A549 (cell line): ENCODE results near the gene RARA. TPM values are rescaled to one million over a fixed set of nuclear protein-coding genes. Genes with fewer than 3 reads are reported as not detected.

Experiments used
- ATAC-seq, 2 experiments: fragments of 200-7000 bp in 1 of 2; fragments of >200 bp in 1 of 2; cut with Nextera tagmentation in 1 of 2; cut with Tn5 transposase in 1 of 2; 3 replicates each; pipeline versions ENCODE4 v1.8.0 to v1.9.1; 2018 to 2020; ENCODE audit warnings: mild to moderate bottlenecking in 1 of 2, moderate library complexity in 1 of 2
- CTCF ChIA-PET: fragments of 300-600 bp; sonication (Branson Sonifier 250); formaldehyde crosslinking; extraction: SDS; loops from one replicate; lab custom pipeline; 2021; ENCODE audit warnings: antibody characterized with exemption, inconsistent platforms; lab: Yijun Ruan, JAX
- POLR2A ChIA-PET: fragments of 350-600 bp; formaldehyde crosslinking; extraction: SDS; loops from one replicate; lab custom pipeline; 2021; ENCODE audit warnings: antibody characterized with exemption, inconsistent platforms; lab: Yijun Ruan, JAX
- DNase-seq, 2 experiments: peaks; one replicate each; pipeline versions ENCODE4 v3.0.0 to v3.0.0-alpha.2; 2011 to 2016; ENCODE audit warnings: low read depth in 1 of 2, low spot score in 1 of 2
- FAIRE-seq: peaks from 2 replicates; lab custom pipeline; 2011; peaks lifted over from hg19 to GRCh38; lab: Jason Lieb, UNC
- H3K27ac ChIP-seq, 2 experiments: fragments of >200 bp; sonication (Bioruptor Twin); formaldehyde crosslinking; 3 replicates each; pipeline ENCODE4 v1.5.1; 2016 to 2017
- H3K4me1 ChIP-seq: fragments of >200 bp; sonication (Bioruptor Twin); formaldehyde crosslinking; 3 replicates; pipeline ENCODE4 v1.6.1; 2016
- H3K4me2 ChIP-seq: fragments of >200 bp; sonication (Bioruptor Twin); formaldehyde crosslinking; 3 replicates; pipeline ENCODE4 v1.6.1; 2016
- H3K4me3 ChIP-seq: fragments of >200 bp; sonication (Bioruptor Twin); formaldehyde crosslinking; 3 replicates; pipeline ENCODE4 v1.5.1; 2016
- H3K9me3 ChIP-seq: fragments of >200 bp; sonication (Bioruptor Twin); formaldehyde crosslinking; 3 replicates; pipeline ENCODE4 v1.6.1; 2016
- CBX2 ChIP-seq: fragments of 200-600 bp; sonication (generic); IDR thresholded peaks from 2 replicates; pipeline ENCODE4 v1.6.1; 2016; ENCODE audit warnings: low read depth, mild to moderate bottlenecking, borderline replicate concordance
- CBX8 ChIP-seq: fragments of 200-600 bp; sonication (generic); IDR thresholded peaks from 2 replicates; pipeline ENCODE4 v1.6.1; 2016
- CHD4 ChIP-seq: fragments of 200-600 bp; sonication (generic); IDR thresholded peaks from 2 replicates; pipeline ENCODE4 v1.6.1; 2016; ENCODE audit warnings: antibody characterized with exemption, mild to moderate bottlenecking, borderline replicate concordance
- EHF ChIP-seq: fragments of 250-450 bp; sonication (Bioruptor Pico); IDR thresholded peaks from 2 replicates; pipeline ENCODE4 v1.5.0; 2020; ENCODE audit warnings: mild to moderate bottlenecking
- ELK1 ChIP-seq: fragments of 150-350 bp; IDR thresholded peaks from 2 replicates; pipeline ENCODE4 v1.6.1; 2014; ENCODE audit warnings: low read depth, mild to moderate bottlenecking, low read length
- ESRRA ChIP-seq: fragments of 150-350 bp; IDR thresholded peaks from 2 replicates; pipeline ENCODE4 v1.6.1; 2014; ENCODE audit warnings: mild to moderate bottlenecking, low read length, borderline replicate concordance
- FOSL2 ChIP-seq, 2 experiments: fragments of 450-650 bp in 1 of 2; fragments of >200 bp in 1 of 2; sonication (Bioruptor Twin) in 1 of 2; formaldehyde crosslinking; IDR thresholded peaks; 2 replicates each; pipeline versions ENCODE4 v1.5.0 to v1.6.1; 2016 to 2020; ENCODE audit warnings: mild to moderate bottlenecking in 1 of 2, moderate library complexity in 1 of 2
- FOXS1 ChIP-seq: fragments of 250-450 bp; sonication (Bioruptor Pico); IDR thresholded peaks from 2 replicates; pipeline ENCODE4 v1.5.0; 2020; ENCODE audit warnings: mild to moderate bottlenecking, moderate library complexity
- HES2 ChIP-seq: fragments of >200 bp; sonication (Bioruptor Twin); formaldehyde crosslinking; IDR thresholded peaks from 2 replicates; pipeline ENCODE4 v1.6.1; 2016
- HMGXB4 ChIP-seq: fragments of 250-450 bp; sonication (Bioruptor Pico); IDR thresholded peaks from 2 replicates; pipeline ENCODE4 v1.5.0; 2021; ENCODE audit warnings: mild to moderate bottlenecking, moderate library complexity, borderline replicate concordance
- HOXA7 ChIP-seq: fragments of 250-450 bp; sonication (Bioruptor Pico); IDR thresholded peaks from 2 replicates; pipeline ENCODE4 v1.5.0; 2020; ENCODE audit warnings: mild to moderate bottlenecking, moderate library complexity
- KDM1A ChIP-seq: fragments of 200-600 bp; sonication (generic); IDR thresholded peaks from 2 replicates; pipeline ENCODE4 v1.6.1; 2016; ENCODE audit warnings: low read depth, mild to moderate bottlenecking
- MAX ChIP-seq: IDR thresholded peaks from 2 replicates; pipeline ENCODE4 v1.6.1; 2012
- MYC ChIP-seq: IDR thresholded peaks from 2 replicates; pipeline ENCODE4 v1.6.1; 2012; ENCODE audit warnings: mild to moderate bottlenecking, inconsistent platforms, low read length, improper control_type of control experiment, borderline replicate concordance
- POLR2A ChIP-seq: IDR thresholded peaks from 2 replicates; pipeline ENCODE4 v1.6.1; 2012; ENCODE audit warnings: mild to moderate bottlenecking, low read length
- POLR2AphosphoS2 ChIP-seq: conservative IDR thresholded peaks from 2 replicates; pipeline ENCODE4 v1.6.1; 2012; ENCODE audit warnings: low read length, improper control_type of control experiment, inconsistent platforms
- RCOR1 ChIP-seq: fragments of 150-350 bp; IDR thresholded peaks from 2 replicates; pipeline ENCODE4 v1.6.1; 2014; ENCODE audit warnings: antibody characterized with exemption, low read length, low read depth
- RFX5 ChIP-seq: fragments of 450-650 bp; IDR thresholded peaks from 2 replicates; pipeline ENCODE4 v1.7.1; 2014; ENCODE audit warnings: antibody characterized with exemption, mild to moderate bottlenecking, moderate library complexity
- SREBF2 ChIP-seq: fragments of 450-650 bp; IDR thresholded peaks from 2 replicates; pipeline ENCODE4 v1.6.1; 2014; ENCODE audit warnings: mild to moderate bottlenecking, moderate library complexity
- TFCP2L1 ChIP-seq: fragments of 250-450 bp; sonication (Bioruptor Pico); IDR thresholded peaks from 2 replicates; pipeline ENCODE4 v1.5.0; 2021; ENCODE audit warnings: mild to moderate bottlenecking
- WGBS: methylation state at CpG from one replicate; pipeline ENCODE4 v1.1.6; 2017; ENCODE audit errors: missing lambda C conversion rate; 5-methylcytosine and 5-hydroxymethylcytosine counted together
- polyA plus RNA-seq, 4 experiments: library from polyadenylated mRNA; depleted of rRNA in 3 of 4; stranded (reverse); fragments of >200 nt; fragmentation: RNase III in 1 of 4; extraction: RNeasy Plus Mini Kit Qiagen cat#74134 plus additional on column Dnase treatment in 1 of 4; gene quantifications; 2 replicates in 3 of 4; 3 replicates in 1 of 4; pipeline ENCODE4 v1.2.3, GENCODE V29; 2011 to 2017

RARA gene
- polyA plus RNA-seq, 2 of the 4 experiments (the other 2 are of a cell fraction): 8.6 to 17.2 TPM

- 83% methylated on average over 9 of the region's 11 CpGs for WGBS
- H3K9me3 ChIP-seq: no peaks in the 10 kb centered on the region
- ATAC-seq (no peak), FAIRE-seq (no peak), DNase-seq (no peak)
- ChIA-PET POLR2A (interaction anchor here (0.9 kb wide), 1 partner anchor 11 kb away, joined by 3 read pairs; no protein-coding TSS in a partner anchor), CTCF (interaction anchor here (1.3 to 50.4 kb wide), 6 partner anchors 8 to 240 kb away, joined by 3 to 2395 read pairs (median 7); partner anchors contain the start of genes CDC6, GJD3 and RARA)
- H3K27ac ChIP-seq: peak overlapping the region; percentile 95 to 97; a peak in 4 of 6 replicates
- H3K4me3 ChIP-seq: peak overlapping the region; percentile 81
- peaks cover 87% of the 10 kb centered on the region for H3K4me1 ChIP-seq
- H3K4me2 ChIP-seq: peak overlapping the region; percentile 99
- TF ChIP-seq MAX (no peak; the same call in 1 of the 2 replicates), HOXA7 (CRISPR knock-in tag) (no peak), SREBF2 (no peak), RCOR1 (no peak), KDM1A (no peak), ESRRA (no peak), EHF (CRISPR knock-in tag) (no peak), HMGXB4 (no peak), POLR2AphosphoS2 (no peak)
Observed at GRCh38 chr17:40319651-40320540, 10.9 kb downstream of the RARA start.

GRCh38 chr17:40320756-40321523 lies 12.0 kb downstream of the RARA start:
- ChIA-PET POLR2A (interaction anchor here (0.9 kb wide), 1 partner anchor 10 kb away, joined by 3 read pairs; no protein-coding TSS in a partner anchor), CTCF (interaction anchor here (39.2 to 50.4 kb wide), 2 partner anchors 18 to 37 kb away, joined by 1069 to 2395 read pairs; partner anchors contain the start of genes CDC6, GJD3 and RARA)
- no peak for FAIRE-seq
- no peak for ATAC-seq
- H3K4me3 ChIP-seq: no peak overlapping the region
- peaks cover 87% of the 10 kb centered on the region for H3K4me1 ChIP-seq
- H3K4me2 ChIP-seq: peak overlapping the region; percentile 99
- H3K27ac ChIP-seq: peak overlapping the region in 1 of 2 experiments; percentile 95; a peak in 3 of 6 replicates
- WGBS: 76% methylated on average over 19 of the region's 19 CpGs
- DNase-seq: no peak
- H3K9me3 ChIP-seq: no peaks in the 10 kb centered on the region
- TF ChIP-seq POLR2AphosphoS2: no peak
- 0 out of 2 replicates have a peak, but pooled peaks have one; percentile 11 for TF ChIP-seq MAX

GRCh38 chr17:40321524-40321929 lies 12.5 kb downstream of the RARA start:
- TF ChIP-seq FOSL2 (IDR thresholded peaks at IDR 0.05) (no peak), FOSL2 (CRISPR knock-in tag; IDR thresholded peaks at IDR 0.05) (no peak), ELK1 (no peak), TFCP2L1 (CRISPR knock-in tag) (no peak), RFX5 (no peak), CBX8 (no peak), CHD4 (no peak), CBX2 (no peak), POLR2A (no peak), MYC (no peak), FOXS1 (CRISPR knock-in tag) (no peak), HES2 (no peak), EHF (CRISPR knock-in tag) (no peak)
- H3K9me3 ChIP-seq: no peaks in the 10 kb centered on the region
- FAIRE-seq: no peak
- CTCF ChIA-PET: interaction anchor here (39.2 to 50.4 kb wide), 2 partner anchors 19 to 36 kb away, joined by 1069 to 2395 read pairs; partner anchors contain the start of genes CDC6, GJD3 and RARA
- peak overlapping the region; percentile 67 to 95; a peak in 5 of 6 replicates for H3K27ac ChIP-seq
- POLR2A ChIA-PET: no interaction called here
- H3K4me2 ChIP-seq: peak overlapping the region; percentile 99
- no peak for ATAC-seq
- WGBS: 75% methylated on average over 4 of the region's 4 CpGs
- no peak overlapping the region for H3K4me3 ChIP-seq
- H3K4me1 ChIP-seq: peaks cover 87% of the 10 kb centered on the region
- DNase-seq: no peak
